Measurements from ENCODE around the gene VPS52.
A peak's percentile ranks its signal among the peaks of the same experiment; 100 is the strongest.

VPS52 gene

GRCh38 chr6:33319939-33320314, 48.3 kb upstream of the VPS52 start:
- no peaks in the 10 kb centered on the region for H3K27me3 ChIP-seq (ENCODE audit: insufficient read depth, poor library complexity, severe bottlenecking)
- no peak overlapping the region for H3K27ac ChIP-seq (replicated peaks)
- no peak for DNase-seq (ENCODE audit: low read depth in 1 of 2, low spot score in 1 of 2)
- no peak for TF ChIP-seq SPI1 (IDR thresholded peaks at IDR 0.05; ENCODE audit: borderline replicate concordance, low read depth)
- no peak for TF ChIP-seq POLR2AphosphoS5 (IDR thresholded peaks at IDR 0.05; ENCODE audit: low read depth)
- no peak for TF ChIP-seq CTCF (IDR thresholded peaks at IDR 0.05; ENCODE audit: insufficient read depth, low read length)
- no peak overlapping the region for H3K4me3 ChIP-seq (replicated peaks; ENCODE audit: insufficient read depth, low read length)

- TF ChIP-seq GABPA (IDR thresholded peaks at IDR 0.05; ENCODE audit: low read depth), result no peak
- no peak for TF ChIP-seq REST (IDR thresholded peaks at IDR 0.05; ENCODE audit: insufficient replicate concordance, low read depth)
- DNase-seq (ENCODE audit: low read depth in 1 of 2, low spot score in 1 of 2), result no peak
- no peak overlapping the region for H3K27ac ChIP-seq (replicated peaks)
- peak overlapping the region; percentile 68 for H3K4me3 ChIP-seq (replicated peaks; ENCODE audit: insufficient read depth, low read length)
- H3K27me3 ChIP-seq (ENCODE audit: insufficient read depth, poor library complexity, severe bottlenecking), result no peaks in the 10 kb centered on the region
These were observed 46.9 kb upstream of the VPS52 start for GRCh38 chr6:33318426-33319073.

GRCh38 chr6:33317669-33318425, 46.2 kb upstream of the VPS52 start, which contains the start of gene ZBTB22:
Gene ZBTB22, minus strand, starts transcription at chr6:33317744. Its CDS starts 828 bp downstream, at chr6:33316916.
- DNase-seq (ENCODE audit: low read depth in 1 of 2, low spot score in 1 of 2), result peak; percentile 93 to 99
- Histone ChIP-seq H3K4me3 (replicated peaks; ENCODE audit: insufficient read depth, low read length) (peak within 1 kb of the TSS; percentile 68), H3K27ac (replicated peaks) (peak within 1 kb of the TSS; percentile 50), H3K27me3 (ENCODE audit: insufficient read depth, poor library complexity, severe bottlenecking) (no peaks in the 10 kb centered on the region)
- no peak for TF ChIP-seq REST (IDR thresholded peaks at IDR 0.05; ENCODE audit: insufficient replicate concordance, low read depth)
- peak; percentile 46; the same call in 1 of the 2 replicates for TF ChIP-seq POLR2AphosphoS5 (IDR thresholded peaks at IDR 0.05; ENCODE audit: low read depth)

- H3K4me3 ChIP-seq (replicated peaks; ENCODE audit: insufficient read depth, low read length), result peak overlapping the region; percentile 68
- no peak overlapping the region for H3K27ac ChIP-seq (replicated peaks)
- peak in 1 of 2 experiments; percentile 26 for DNase-seq (ENCODE audit: low read depth in 1 of 2, low spot score in 1 of 2)
- no peaks in the 10 kb centered on the region for H3K27me3 ChIP-seq (ENCODE audit: insufficient read depth, poor library complexity, severe bottlenecking)
- no peak for TF ChIP-seq SPI1 (IDR thresholded peaks at IDR 0.05; ENCODE audit: borderline replicate concordance, low read depth)
These were observed 45.7 kb upstream of the VPS52 start for GRCh38 chr6:33317419-33317668.

- no peaks in the 10 kb centered on the region for H3K27me3 ChIP-seq (ENCODE audit: insufficient read depth, poor library complexity, severe bottlenecking)
- TF ChIP-seq REST (IDR thresholded peaks at IDR 0.05; ENCODE audit: insufficient replicate concordance, low read depth) (no peak), GABPA (IDR thresholded peaks at IDR 0.05; ENCODE audit: low read depth) (no peak), CTCF (IDR thresholded peaks at IDR 0.05; ENCODE audit: insufficient read depth, low read length) (no peak)
- peak overlapping the region; percentile 68 for H3K4me3 ChIP-seq (replicated peaks; ENCODE audit: insufficient read depth, low read length)
- DNase-seq (ENCODE audit: low read depth in 1 of 2, low spot score in 1 of 2), result no peak
- H3K27ac ChIP-seq (replicated peaks), result no peak overlapping the region
These were observed 45.1 kb upstream of the VPS52 start for GRCh38 chr6:33316603-33317418.

All from HL-60 (cell line).